M059J (cell line): ENCODE measurements around the gene IFNA8. TPM values are rescaled to one million over a fixed set of nuclear protein-coding genes. Genes with fewer than 3 reads are reported as not detected.
A peak's percentile ranks its signal among the peaks of the same experiment; 100 is the strongest.
"Not testable (repeated sequence)": the region's sequence is repeated elsewhere in the genome, so short reads cannot be mapped to it uniquely, and the experiment has no call there.

ENCODE experiments used
- DNase-seq: peaks from one replicate; pipeline ENCODE4 v3.0.0-alpha.2; 2012; ENCODE audit warnings: low read depth
- total RNA-seq: library from RNA; depleted of rRNA; stranded (reverse); fragments of >200 nt; shearing (Covaris generic); gene quantifications from 2 replicates; pipeline ENCODE4 v1.2.3, GENCODE V29; 2014; rRNA removed

The IFNA8 gene
- total RNA-seq, 1 experiment from 2014 or later: not detected

- DNase-seq: no peak
Measured at GRCh38 chr9:21428235-21428634, 19.3 kb downstream of the IFNA8 start.

GRCh38 chr9:21429191-21429590 is 20.3 kb downstream of the IFNA8 start:
- DNase-seq: no peak

- DNase-seq: no peak
Measured at GRCh38 chr9:21432672-21433425, 23.9 kb downstream of the IFNA8 start.

DNA sequence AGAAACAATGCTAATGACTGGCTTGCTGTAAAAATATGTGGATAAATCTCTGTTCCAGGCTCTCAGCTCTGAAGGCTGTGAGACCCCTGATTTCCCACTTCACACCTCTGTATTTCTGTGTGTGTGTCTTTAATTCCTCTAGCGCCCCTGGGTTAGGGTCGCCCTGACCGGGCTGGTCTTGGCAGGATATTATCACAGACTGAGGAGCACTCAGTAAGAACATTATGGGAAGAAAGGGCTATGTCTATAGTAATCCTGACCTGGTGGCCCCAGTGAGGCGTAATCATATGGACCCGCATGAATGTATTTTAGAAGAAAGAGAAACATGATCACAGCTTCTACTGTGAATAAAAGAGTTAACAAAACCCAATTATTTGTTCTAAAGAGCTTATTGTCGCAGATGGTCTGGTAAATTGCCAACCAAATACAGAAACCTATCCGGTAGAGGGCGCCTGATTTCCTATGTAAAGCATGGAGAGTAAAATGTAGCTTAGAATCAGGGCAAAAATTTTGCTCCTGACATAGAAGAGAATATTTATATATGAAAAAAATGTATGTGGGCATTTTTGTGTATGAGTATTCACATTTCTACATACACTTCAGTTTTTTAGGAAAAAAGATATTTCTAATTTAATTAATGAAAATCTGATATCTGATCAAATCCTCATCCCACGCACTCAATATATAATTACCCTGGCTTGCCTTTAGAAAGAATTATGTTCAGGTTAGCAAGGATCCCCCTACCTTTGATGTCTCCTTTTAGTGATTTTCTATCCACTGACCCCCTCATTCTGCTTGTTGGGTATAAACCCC is 25.5 kb downstream of the IFNA8 start:
- peak; percentile 67 for DNase-seq

DNA sequence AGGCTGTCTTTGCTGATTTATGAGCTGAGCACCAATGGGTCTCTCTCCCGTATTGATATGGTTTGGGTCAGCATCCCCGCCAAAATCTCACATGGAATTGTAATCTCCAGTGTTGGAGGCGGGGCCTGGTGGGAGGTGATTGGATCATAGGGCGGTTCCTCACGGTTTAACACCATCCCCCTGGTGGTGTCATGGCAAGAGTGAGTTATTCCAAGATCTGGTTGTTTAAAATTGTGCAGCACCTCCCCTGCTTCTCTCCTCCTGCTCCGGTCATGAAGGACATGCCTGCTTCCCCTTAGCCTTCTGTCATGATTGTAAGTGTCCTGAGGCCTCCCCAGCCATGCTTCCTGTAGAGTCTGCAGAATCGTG is 26.1 kb downstream of the IFNA8 start:
- DNase-seq: not testable (repeated sequence)

DNA sequence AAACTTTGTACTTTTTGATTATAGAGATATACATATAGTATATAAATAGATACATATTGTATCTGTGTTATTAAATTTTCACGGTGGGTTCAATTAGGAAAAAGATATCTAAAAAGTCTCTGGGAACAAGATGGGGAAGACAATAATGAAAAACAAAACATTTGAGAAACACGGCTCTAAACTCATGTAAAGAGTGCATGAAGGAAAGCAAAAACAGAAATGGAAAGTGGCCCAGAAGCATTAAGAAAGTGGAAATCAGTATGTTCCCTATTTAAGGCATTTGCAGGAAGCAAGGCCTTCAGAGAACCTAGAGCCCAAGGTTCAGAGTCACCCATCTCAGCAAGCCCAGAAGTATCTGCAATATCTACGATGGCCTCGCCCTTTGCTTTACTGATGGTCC is 31.2 kb downstream of the IFNA8 start, which contains the start of gene IFNA1:
TSS of gene IFNA1 (plus strand) at position 301 of the 400 bp plus-strand sequence. CDS start at position 370, 69 bp downstream.
- DNase-seq: no peak

DNA sequence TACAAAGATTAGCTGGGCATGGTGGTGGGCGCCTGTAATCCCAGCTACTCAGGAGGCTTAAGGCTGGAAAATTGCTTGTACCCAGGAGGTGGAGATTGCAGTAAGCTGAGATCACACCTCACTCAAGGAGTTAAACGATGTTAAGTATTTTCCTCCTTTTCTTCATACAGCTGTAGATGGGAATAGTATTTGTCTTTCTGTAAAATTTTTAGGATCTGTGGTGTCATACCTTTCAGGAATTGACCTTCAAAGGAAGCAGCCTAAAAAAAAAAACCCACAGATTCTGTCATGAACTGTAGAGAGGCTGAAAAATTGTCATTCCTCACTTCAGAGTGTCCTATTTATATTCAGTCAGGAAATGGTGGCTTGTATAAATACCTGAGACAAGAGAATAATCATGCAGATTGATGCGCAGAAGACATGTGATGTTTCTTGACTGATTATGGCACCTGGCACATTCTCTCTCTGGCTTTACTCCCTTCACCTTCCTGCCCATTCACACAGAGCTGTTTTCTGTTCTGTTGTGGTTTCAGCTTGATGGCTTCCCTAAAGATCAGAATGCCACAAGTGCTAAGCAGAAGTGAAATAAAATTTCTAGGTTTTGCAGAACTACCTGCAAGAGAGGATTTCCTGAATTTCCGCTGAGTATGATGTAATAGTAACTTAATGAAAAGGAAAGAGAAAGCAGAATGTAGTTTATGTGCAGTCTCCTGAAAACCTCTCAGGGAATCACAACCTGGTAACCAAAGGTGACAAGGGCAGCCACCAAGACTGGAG is 35.1 kb downstream of the IFNA8 start:
- DNase-seq: no peak

GRCh38 chr9:21449312-21449711 is 40.4 kb downstream of the IFNA8 start:
- DNase-seq: peak; percentile 44

GRCh38 chr9:21450733-21451394 is 41.9 kb downstream of the IFNA8 start:
- no peak for DNase-seq

DNA sequence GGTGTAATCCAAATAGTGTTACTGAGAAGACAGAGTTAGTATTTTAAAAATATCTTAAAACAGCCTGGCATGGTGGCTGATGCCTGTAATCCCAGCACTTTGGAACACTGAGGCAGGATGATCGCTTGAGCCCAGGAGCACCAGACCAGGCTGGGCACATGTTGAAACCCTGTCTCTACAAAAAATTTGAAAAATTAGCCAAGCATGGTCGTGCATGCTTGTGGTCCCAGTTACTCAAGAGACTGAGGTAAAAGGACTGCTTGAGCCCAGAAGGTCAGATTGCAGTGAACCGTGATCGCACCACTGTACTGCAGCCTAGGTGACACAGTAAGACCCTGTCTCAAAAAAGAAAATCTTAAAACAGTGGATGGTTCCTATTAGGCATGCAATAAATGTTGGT is 43.8 kb downstream of the IFNA8 start:
- DNase-seq: no peak

DNA sequence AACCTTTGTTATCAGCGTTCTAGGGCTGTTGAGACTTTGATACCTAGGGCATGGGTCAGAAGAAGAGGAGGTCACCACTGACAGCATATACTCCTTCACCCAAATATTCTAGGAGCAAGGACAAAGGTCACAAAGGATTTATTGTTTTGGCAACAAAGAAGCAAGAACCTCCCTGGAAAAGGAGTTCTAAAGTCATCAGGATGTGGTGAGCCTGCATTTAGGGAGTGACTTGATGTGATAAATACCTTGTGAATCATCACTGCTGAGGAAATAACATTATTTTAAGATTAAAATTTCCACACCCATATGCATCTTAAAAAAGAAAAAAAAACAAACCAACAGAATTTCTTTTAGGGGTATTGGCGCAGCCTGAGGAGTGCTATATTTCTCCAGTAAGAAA is 45.2 kb downstream of the IFNA8 start:
- DNase-seq: peak; percentile 68

GRCh38 chr9:21455320-21455719 is 46.4 kb downstream of the IFNA8 start:
- peak; percentile 47 for DNase-seq

Other genes starting within 250 kb of the IFNA8 start
- not detected in 2 replicates for gene IFNA21, start 242.5 kb upstream of the IFNA8 start, total RNA-seq
- gene IFNA4, start 221.5 kb upstream of the IFNA8 start, total RNA-seq: not detected in 2 replicates
- gene IFNA7, start 206.9 kb upstream of the IFNA8 start, total RNA-seq: not detected in 2 replicates
- not detected in 2 replicates for gene IFNA10, start 202.0 kb upstream of the IFNA8 start, total RNA-seq
- not detected in 2 replicates for gene IFNA16, start 191.8 kb upstream of the IFNA8 start, total RNA-seq
- not detected in 2 replicates for gene IFNA17, start 180.9 kb upstream of the IFNA8 start, total RNA-seq
- not detected in 2 replicates for gene IFNA14, start 169.1 kb upstream of the IFNA8 start, total RNA-seq
- gene IFNA5, start 103.8 kb upstream of the IFNA8 start, total RNA-seq: not detected in 2 replicates
- gene KLHL9, start 73.7 kb upstream of the IFNA8 start, total RNA-seq: 15.9 and 24.5 TPM in 2 replicates
- not detected in 2 replicates for gene IFNA6, start 58.2 kb upstream of the IFNA8 start, total RNA-seq
- gene IFNA13, start 41.1 kb upstream of the IFNA8 start, total RNA-seq: not detected in 2 replicates
- not detected in 2 replicates for gene IFNA2, start 23.7 kb upstream of the IFNA8 start, total RNA-seq
- not detected in 2 replicates for gene IFNA1, start 31.3 kb downstream of the IFNA8 start, total RNA-seq
- 0.57 TPM in 1 of 2 replicates, not detected in the other for gene IFNE, start 73.2 kb downstream of the IFNA8 start, total RNA-seq